HG03045 (cell line): ENCODE data around the gene ASB2.

Source experiments
- ATAC-seq: cut with Tn5 transposase; IDR thresholded peaks from one replicate; pipeline ENCODE4 v1.9.1; 2021; ENCODE audit warnings: mild to moderate bottlenecking, moderate library complexity; ENCODE audit not compliant: unreplicated experiment

Gene ASB2

GRCh38 chr14:93930989-93931307, 45.4 kb downstream of the ASB2 start:
- no peak for ATAC-seq

- no peak for ATAC-seq
These were observed 45.9 kb downstream of the ASB2 start for GRCh38 chr14:93930296-93930988.

- no peak for ATAC-seq
These were observed 46.7 kb downstream of the ASB2 start for GRCh38 chr14:93929657-93930056.

GRCh38 chr14:93929048-93929535, 47.3 kb downstream of the ASB2 start:
- no peak for ATAC-seq

- ATAC-seq: no peak
These were observed 48.0 kb downstream of the ASB2 start for GRCh38 chr14:93928184-93929047.

GRCh38 chr14:93927800-93928145, 48.6 kb downstream of the ASB2 start:
- no peak for ATAC-seq

GRCh38 chr14:93926873-93927799, 49.2 kb downstream of the ASB2 start, which contains the start of gene FAM181A:
Gene FAM181A (plus strand): TSS chr14:93927344. CDS start chr14:93928286, 942 bp downstream.
- ATAC-seq: no peak

GRCh38 chr14:93926245-93926872, 50.0 kb downstream of the ASB2 start:
- ATAC-seq: no peak

- ATAC-seq: no peak
These were observed 50.9 kb downstream of the ASB2 start for GRCh38 chr14:93925374-93925895.

- ATAC-seq: no peak
These were observed 51.6 kb downstream of the ASB2 start for GRCh38 chr14:93924592-93925355.

GRCh38 chr14:93923626-93924025, 52.7 kb downstream of the ASB2 start:
- ATAC-seq: no peak

GRCh38 chr14:93921001-93921806, 55.2 kb downstream of the ASB2 start:
- no peak for ATAC-seq

- ATAC-seq: no peak
These were observed 59.2 kb downstream of the ASB2 start for GRCh38 chr14:93917141-93917540.

GRCh38 chr14:93916498-93916897, 59.9 kb downstream of the ASB2 start:
- ATAC-seq: no peak

- no peak for ATAC-seq
These were observed 60.6 kb downstream of the ASB2 start for GRCh38 chr14:93915800-93916199.

GRCh38 chr14:93915070-93915705, 61.2 kb downstream of the ASB2 start:
- ATAC-seq: no peak

GRCh38 chr14:93914278-93914677, 62.1 kb downstream of the ASB2 start:
- no peak for ATAC-seq

- no peak for ATAC-seq
These were observed 63.6 kb downstream of the ASB2 start for GRCh38 chr14:93912782-93913181.
